ENCODE measurements around the gene KRTAP5-3.

Gene KRTAP5-3

GRCh38 chr11:1636291-1636950 is 28.2 kb upstream of the KRTAP5-3 start:
- TF ChIP-seq CTCF (IDR thresholded peaks at IDR 0.05; ENCODE audit: borderline replicate concordance, extremely low read depth, low read length, poor library complexity, severe bottlenecking) (no peak), EZH2 (IDR thresholded peaks at IDR 0.05; ENCODE audit: borderline replicate concordance, low read depth, low read length, severe bottlenecking) (no peak)
- no peaks in the 10 kb centered on the region for H3K9me3 ChIP-seq (ENCODE audit: insufficient read depth, low read length, severe bottlenecking)
- H3K4me3 ChIP-seq (ENCODE audit: low read depth in 1 of 2, low read length in 2 of 2), result no peak overlapping the region
- no peaks in the 10 kb centered on the region for H3K36me3 ChIP-seq (ENCODE audit: insufficient read depth, low read length)
- no peak overlapping the region for H2AFZ ChIP-seq (ENCODE audit: low read depth, low read length)
- H3K27me3 ChIP-seq (ENCODE audit: insufficient read depth, low read length, poor library complexity), result peaks cover 16% of the 10 kb centered on the region
- no peak overlapping the region for H3K4me2 ChIP-seq (ENCODE audit: insufficient read depth, low read length)
- H3K79me2 ChIP-seq (ENCODE audit: insufficient read depth, low read length), result no peaks in the 10 kb centered on the region
- DNase-seq (no peak), ATAC-seq (ENCODE audit: insufficient read depth, low read depth) (no peak)
- H3K27ac ChIP-seq (ENCODE audit: low read length), result no peak overlapping the region
- H4K20me1 ChIP-seq (ENCODE audit: insufficient read depth, low read length), result no peaks in the 10 kb centered on the region
- no peak overlapping the region for H3K9ac ChIP-seq (ENCODE audit: low read depth, low read length)
- no peaks in the 10 kb centered on the region for H3K4me1 ChIP-seq (ENCODE audit: insufficient read depth, low read length)

DNA sequence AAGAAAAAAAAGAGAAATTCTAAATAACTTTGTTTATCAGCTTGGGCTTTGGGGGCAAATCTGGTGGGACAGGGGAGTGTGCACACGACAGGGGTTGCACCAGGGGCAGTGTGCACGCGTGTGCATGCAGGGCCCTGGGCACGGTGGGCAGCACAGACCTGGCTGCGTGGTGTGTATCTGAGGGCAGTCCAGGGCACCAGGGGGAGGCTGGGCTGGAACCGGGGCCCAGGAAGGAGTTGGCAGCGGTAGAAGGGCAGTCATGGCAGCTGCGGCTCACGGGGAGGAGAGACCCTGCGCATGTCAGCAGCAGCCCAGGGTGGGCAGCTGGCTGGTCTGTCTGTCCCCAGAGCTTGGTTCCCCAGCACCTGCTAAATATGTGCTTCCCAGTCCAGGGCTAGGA is 25.6 kb upstream of the KRTAP5-3 start:
- H2AFZ ChIP-seq (ENCODE audit: low read depth, low read length), result no peak overlapping the region
- no peaks in the 10 kb centered on the region for H3K9me3 ChIP-seq (ENCODE audit: insufficient read depth, low read length, severe bottlenecking)
- TF ChIP-seq CTCF (IDR thresholded peaks at IDR 0.05; ENCODE audit: borderline replicate concordance, extremely low read depth, low read length, poor library complexity, severe bottlenecking) (no peak), EZH2 (IDR thresholded peaks at IDR 0.05; ENCODE audit: borderline replicate concordance, low read depth, low read length, severe bottlenecking) (no peak)
- no peak overlapping the region for H3K27ac ChIP-seq (ENCODE audit: low read length)
- no peak for ATAC-seq (ENCODE audit: insufficient read depth, low read depth)
- H3K79me2 ChIP-seq (ENCODE audit: insufficient read depth, low read length), result no peaks in the 10 kb centered on the region
- H4K20me1 ChIP-seq (ENCODE audit: insufficient read depth, low read length), result peaks cover 9% of the 10 kb centered on the region; the same call in 1 of the 2 replicates
- no peak overlapping the region for H3K9ac ChIP-seq (ENCODE audit: low read depth, low read length)
- no peaks in the 10 kb centered on the region for H3K4me1 ChIP-seq (ENCODE audit: insufficient read depth, low read length)
- peaks cover 19% of the 10 kb centered on the region for H3K27me3 ChIP-seq (ENCODE audit: insufficient read depth, low read length, poor library complexity)
- H3K4me2 ChIP-seq (ENCODE audit: insufficient read depth, low read length), result no peak overlapping the region
- no peak for DNase-seq
- no peaks in the 10 kb centered on the region for H3K36me3 ChIP-seq (ENCODE audit: insufficient read depth, low read length)
- H3K4me3 ChIP-seq (ENCODE audit: low read depth in 1 of 2, low read length in 2 of 2), result no peak overlapping the region

GRCh38 chr11:1632053-1632714 is 23.9 kb upstream of the KRTAP5-3 start:
- Histone ChIP-seq H3K9ac (ENCODE audit: low read depth, low read length) (no peak overlapping the region), H3K4me3 (ENCODE audit: low read depth in 1 of 2, low read length in 2 of 2) (no peak overlapping the region), H3K9me3 (ENCODE audit: insufficient read depth, low read length, severe bottlenecking) (no peaks in the 10 kb centered on the region), H3K36me3 (ENCODE audit: insufficient read depth, low read length) (no peaks in the 10 kb centered on the region), H3K4me1 (ENCODE audit: insufficient read depth, low read length) (no peaks in the 10 kb centered on the region), H4K20me1 (ENCODE audit: insufficient read depth, low read length) (peaks cover 9% of the 10 kb centered on the region; the same call in 1 of the 2 replicates), H3K79me2 (ENCODE audit: insufficient read depth, low read length) (no peaks in the 10 kb centered on the region), H3K27me3 (ENCODE audit: insufficient read depth, low read length, poor library complexity) (peaks cover 19% of the 10 kb centered on the region), H3K27ac (ENCODE audit: low read length) (no peak overlapping the region), H2AFZ (ENCODE audit: low read depth, low read length) (no peak overlapping the region), H3K4me2 (ENCODE audit: insufficient read depth, low read length) (no peak overlapping the region)
- ATAC-seq (ENCODE audit: insufficient read depth, low read depth), result no peak
- TF ChIP-seq CTCF (IDR thresholded peaks at IDR 0.05; ENCODE audit: borderline replicate concordance, extremely low read depth, low read length, poor library complexity, severe bottlenecking) (no peak), EZH2 (IDR thresholded peaks at IDR 0.05; ENCODE audit: borderline replicate concordance, low read depth, low read length, severe bottlenecking) (no peak)
- DNase-seq, result no peak
